ENCODE measurements around the gene ALS2CL.
"Not testable (repeated sequence)": the region's sequence is repeated elsewhere in the genome, so short reads cannot be mapped to it uniquely, and the experiment has no call there.

Gene ALS2CL

GRCh38 chr3:46693038-46693891 is at the start of gene ALS2CL:
Gene ALS2CL, minus strand, starts transcription at chr3:46693679. Its CDS starts 4,239 bp downstream, at chr3:46689440.
- no peak for DNase-seq (ENCODE audit: low read depth in 2 of 2)

GRCh38 chr3:46742992-46743585 is 49.6 kb upstream of the ALS2CL start:
- DNase-seq (ENCODE audit: low read depth in 2 of 2), result no peak

GRCh38 chr3:46739565-46739964 is 46.1 kb upstream of the ALS2CL start:
- not testable (repeated sequence) for DNase-seq (ENCODE audit: low read depth in 2 of 2)

- no peak for DNase-seq (ENCODE audit: low read depth in 2 of 2)
Observed at GRCh38 chr3:46737329-46737731, 43.9 kb upstream of the ALS2CL start.

GRCh38 chr3:46736006-46736872 is 42.8 kb upstream of the ALS2CL start:
- no peak for DNase-seq (ENCODE audit: low read depth in 2 of 2)

- no peak for DNase-seq (ENCODE audit: low read depth in 2 of 2)
Observed at GRCh38 chr3:46734773-46735172, 41.3 kb upstream of the ALS2CL start.

- no peak for DNase-seq (ENCODE audit: low read depth in 2 of 2)
Observed at GRCh38 chr3:46733026-46733800, 39.7 kb upstream of the ALS2CL start.

GRCh38 chr3:46731795-46732194 is 38.3 kb upstream of the ALS2CL start:
- DNase-seq (ENCODE audit: low read depth in 2 of 2), result no peak

- DNase-seq (ENCODE audit: low read depth in 2 of 2), result no peak
Observed at GRCh38 chr3:46730819-46731218, 37.3 kb upstream of the ALS2CL start.

GRCh38 chr3:46729038-46729437 is 35.6 kb upstream of the ALS2CL start:
- DNase-seq (ENCODE audit: low read depth in 2 of 2), result no peak

- peak; percentile 10 to 12 for DNase-seq (ENCODE audit: low read depth in 2 of 2)
Observed at GRCh38 chr3:46725621-46726314, 32.3 kb upstream of the ALS2CL start.

GRCh38 chr3:46724424-46724823 is 30.9 kb upstream of the ALS2CL start:
- no peak for DNase-seq (ENCODE audit: low read depth in 2 of 2)

GRCh38 chr3:46722443-46722842 is 29.0 kb upstream of the ALS2CL start:
- no peak for DNase-seq (ENCODE audit: low read depth in 2 of 2)

GRCh38 chr3:46721009-46721408 is 27.5 kb upstream of the ALS2CL start:
- DNase-seq (ENCODE audit: low read depth in 2 of 2), result no peak

GRCh38 chr3:46719735-46720271 is 26.3 kb upstream of the ALS2CL start:
- no peak for DNase-seq (ENCODE audit: low read depth in 2 of 2)

GRCh38 chr3:46719044-46719565 is 25.6 kb upstream of the ALS2CL start:
- no peak for DNase-seq (ENCODE audit: low read depth in 2 of 2)

GRCh38 chr3:46717447-46718231 is 24.2 kb upstream of the ALS2CL start, which contains the start of gene PRSS50:
Gene PRSS50, minus strand, starts transcription at chr3:46717869. Its CDS starts 45 bp downstream, at chr3:46717824.
- DNase-seq (ENCODE audit: low read depth in 2 of 2), result no peak

GRCh38 chr3:46716461-46717441 is 23.3 kb upstream of the ALS2CL start:
- DNase-seq (ENCODE audit: low read depth in 2 of 2), result no peak
